ENCODE results near the gene ARL6IP6.
A peak's percentile ranks its signal among the peaks of the same experiment; 100 is the strongest.

DNA sequence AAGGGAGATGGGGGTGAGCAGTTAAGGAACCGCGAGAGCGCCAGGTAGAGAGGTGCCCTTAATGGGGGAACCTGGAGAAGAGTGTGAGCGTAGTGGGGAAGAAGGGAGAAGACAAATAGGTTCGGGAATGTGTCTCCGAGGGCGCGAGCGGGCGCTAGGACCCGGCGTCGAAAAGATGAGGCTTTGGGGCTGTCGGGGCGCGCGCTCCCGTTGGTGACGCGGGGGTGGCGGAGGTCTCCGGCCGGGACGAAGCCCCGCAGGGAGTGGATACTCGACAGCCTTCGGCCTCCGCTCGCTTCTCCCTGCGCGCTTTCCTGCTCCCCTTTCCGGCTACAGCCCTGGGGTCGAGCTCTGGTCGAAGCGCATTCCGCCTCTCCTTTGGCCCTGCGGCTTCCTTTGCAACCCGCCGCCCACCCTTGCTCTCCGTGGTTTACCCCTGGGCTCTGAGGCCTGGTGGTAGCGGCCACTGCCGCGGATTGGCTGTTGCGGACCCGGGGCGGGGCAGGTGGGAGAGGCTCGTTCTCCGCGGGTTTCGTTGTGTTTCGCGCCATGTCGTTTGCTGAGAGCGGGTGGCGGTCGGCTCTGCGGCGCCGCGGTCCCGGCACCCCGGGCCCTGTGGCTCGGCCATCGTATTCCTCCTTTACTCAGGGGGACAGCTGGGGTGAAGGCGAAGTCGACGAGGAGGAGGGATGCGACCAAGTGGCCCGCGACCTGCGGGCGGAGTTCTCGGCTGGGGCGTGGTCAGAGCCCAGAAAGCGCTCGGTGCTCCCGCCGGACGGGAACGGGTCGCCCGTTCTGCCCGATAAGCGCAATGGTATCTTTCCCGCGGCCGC lies at the start of gene ARL6IP6:
- TF ChIP-seq POLR2AphosphoS5 (IDR thresholded peaks at IDR 0.05; ENCODE audit: low read depth) (peak; percentile 87; the same call in 1 of the 2 replicates), CREB1 (CRISPR knock-in tag; IDR thresholded peaks at IDR 0.05; ENCODE audit: low read depth) (peak; percentile 82)
